ENCODE measurements around the gene CUL9. TPM values are rescaled to one million over a fixed set of nuclear protein-coding genes. Genes with fewer than 3 reads are reported as not detected.

Gene CUL9
- polyA plus RNA-seq, 3 donors, result 2.9 to 68.8 (median 3.8) TPM

DNA sequence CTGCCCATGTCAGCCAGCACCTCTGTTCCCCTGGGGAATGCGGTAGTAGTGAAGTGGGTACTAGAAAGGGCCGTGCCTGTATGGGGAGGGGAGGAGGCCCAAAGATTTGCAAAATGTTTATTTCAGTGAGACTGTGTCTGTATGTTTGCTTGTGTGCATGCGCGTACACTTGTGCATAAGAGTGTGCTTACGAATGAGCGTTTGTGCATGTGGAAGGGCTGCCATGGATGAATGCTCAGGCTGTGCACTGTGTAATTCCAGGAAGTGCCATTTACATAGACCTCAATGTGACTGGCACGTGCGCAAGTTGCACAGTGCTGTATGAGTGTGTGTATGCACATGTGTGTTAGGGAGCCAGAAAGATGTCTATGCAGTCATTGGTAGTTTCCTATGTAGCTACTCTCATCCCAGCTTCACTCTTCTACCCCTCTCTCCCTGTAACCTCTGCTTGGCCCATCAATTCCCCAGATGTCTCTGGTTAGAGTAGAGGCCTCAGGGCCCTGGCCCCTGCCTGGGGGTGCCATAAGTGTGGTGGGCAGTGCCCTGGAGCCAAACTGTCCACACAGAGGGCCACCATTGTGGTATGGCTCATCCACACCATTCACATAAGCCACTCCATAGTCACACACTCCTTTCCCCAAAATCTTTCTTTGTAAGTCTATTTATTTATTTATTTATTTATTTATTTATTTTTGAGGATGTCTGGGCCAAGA is 89.3 kb downstream of the CUL9 start:
- Histone ChIP-seq H2AFZ (ENCODE audit: insufficient read depth, low read depth, low read length, poor library complexity, severe bottlenecking) (no peak overlapping the region), H3K4me3 (replicated peaks in 1 of 3; ENCODE audit: low read depth in 2 of 3, low read length in 3 of 3) (no peak overlapping the region), H3K36me3 (replicated peaks in 1 of 2; ENCODE audit: control insufficient read depth in 1 of 2, insufficient read depth in 2 of 2, low read length in 2 of 2) (no peaks in the 10 kb centered on the region), H3K4me1 (ENCODE audit: control insufficient read depth in 1 of 2, insufficient read depth in 2 of 2, low read length in 2 of 2) (peaks cover 21 to 27% of the 10 kb centered on the region in 2 donors), H3K4me2 (replicated peaks; ENCODE audit: extremely low read depth, low read length, poor library complexity, severe bottlenecking) (no peak overlapping the region), H3K27ac (ENCODE audit: low read depth in 1 of 2, low read length in 2 of 2) (no peak overlapping the region), H3K27me3 (ENCODE audit: control insufficient read depth in 2 of 2, insufficient read depth in 2 of 2, low read length in 2 of 2) (peaks cover 18 to 86% of the 10 kb centered on the region in 2 donors), H3K9me3 (replicated peaks in 1 of 2; ENCODE audit: control insufficient read depth in 1 of 2, insufficient read depth in 1 of 2, low read length in 2 of 2) (no peaks in the 10 kb centered on the region), H3K79me2 (ENCODE audit: insufficient read depth, low read length) (no peaks in the 10 kb centered on the region), H3K9ac (ENCODE audit: insufficient read depth, low read length, poor library complexity, severe bottlenecking) (no peak overlapping the region), H4K20me1 (ENCODE audit: insufficient read depth, low read length) (no peaks in the 10 kb centered on the region)
- Mint-ChIP-seq H3K4me3 (peak overlapping the region in 1 of 2 donors; percentile 87), H3K4me1 (peaks cover 33% of the 10 kb centered on the region), H3K36me3 (peaks cover 3 to 5% of the 10 kb centered on the region in 2 donors), H3K27me3 (ENCODE audit: low read depth in 3 of 3) (peaks cover 67 to 90% (median 81%) of the 10 kb centered on the region in 3 donors), H3K9me3 (peaks cover 0 to 16% (median 3%) of the 10 kb centered on the region in 7 donors), H3K27ac (no peak overlapping the region)
- 98% methylated on average over 6 of the region's 8 CpGs for WGBS (ENCODE audit: insufficient coverage)
- no peak for TF ChIP-seq CTCF (IDR thresholded peaks at IDR 0.05)
- DNase-seq, result no peak
- intact Hi-C loops (cut with micrococcal nuclease), result loop anchor here in 1 of 2 donors (5.0 kb wide), 1 partner anchor 131 kb away; no protein-coding TSS in a partner anchor

DNA sequence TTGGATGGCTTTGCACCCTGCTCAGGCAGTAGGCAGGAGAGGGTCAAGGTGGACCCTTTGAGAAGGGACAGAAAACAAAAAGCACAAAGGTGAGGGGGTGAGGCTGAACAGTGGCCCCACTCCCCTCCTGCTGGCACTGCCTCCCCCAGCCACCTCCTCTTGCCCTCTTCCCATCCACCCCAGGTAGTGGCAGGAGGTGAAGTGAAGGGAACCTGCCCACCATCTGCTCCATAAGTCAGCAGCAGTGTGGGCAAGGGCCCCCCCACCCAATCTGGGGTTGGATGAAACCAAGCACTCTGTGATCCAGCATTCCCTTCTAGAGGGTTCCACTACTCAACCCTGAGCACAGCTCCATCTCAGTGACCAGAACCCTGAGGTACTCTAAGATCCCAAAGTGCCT is 89.9 kb downstream of the CUL9 start:
- no peak overlapping the region for H3K27ac ChIP-seq (ENCODE audit: low read depth in 1 of 2, low read length in 2 of 2)
- DNase-seq, result no peak
- H3K27me3 Mint-ChIP-seq (ENCODE audit: low read depth in 3 of 3), result peaks cover 70 to 97% (median 87%) of the 10 kb centered on the region in 3 donors
- H2AFZ ChIP-seq (ENCODE audit: insufficient read depth, low read depth, low read length, poor library complexity, severe bottlenecking), result no peak overlapping the region
- H3K36me3 ChIP-seq (replicated peaks in 1 of 2; ENCODE audit: control insufficient read depth in 1 of 2, insufficient read depth in 2 of 2, low read length in 2 of 2), result no peaks in the 10 kb centered on the region
- TF ChIP-seq CTCF (IDR thresholded peaks at IDR 0.05), result no peak
- no peaks in the 10 kb centered on the region for H3K9me3 ChIP-seq (replicated peaks in 1 of 2; ENCODE audit: control insufficient read depth in 1 of 2, insufficient read depth in 1 of 2, low read length in 2 of 2)
- H3K4me1 Mint-ChIP-seq, result peaks cover 33% of the 10 kb centered on the region
- H3K4me1 ChIP-seq (ENCODE audit: control insufficient read depth in 1 of 2, insufficient read depth in 2 of 2, low read length in 2 of 2), result peaks cover 21 to 30% of the 10 kb centered on the region in 2 donors
- no peak overlapping the region for H3K9ac ChIP-seq (ENCODE audit: insufficient read depth, low read length, poor library complexity, severe bottlenecking)
- H3K4me3 ChIP-seq (replicated peaks in 1 of 3; ENCODE audit: low read depth in 2 of 3, low read length in 3 of 3), result no peak overlapping the region
- intact Hi-C loops (cut with micrococcal nuclease), result loop anchor here in 1 of 2 donors (5.0 kb wide), 1 partner anchor 130 kb away; no protein-coding TSS in a partner anchor
- peaks cover 18 to 92% of the 10 kb centered on the region in 2 donors for H3K27me3 ChIP-seq (ENCODE audit: control insufficient read depth in 2 of 2, insufficient read depth in 2 of 2, low read length in 2 of 2)
- H3K36me3 Mint-ChIP-seq, result peaks cover 3 to 7% of the 10 kb centered on the region in 2 donors
- no peak overlapping the region for H3K27ac Mint-ChIP-seq
- no peak overlapping the region for H3K4me2 ChIP-seq (replicated peaks; ENCODE audit: extremely low read depth, low read length, poor library complexity, severe bottlenecking)
- no peaks in the 10 kb centered on the region for H4K20me1 ChIP-seq (ENCODE audit: insufficient read depth, low read length)
- H3K9me3 Mint-ChIP-seq, result peaks cover 0 to 21% (median 3%) of the 10 kb centered on the region in 7 donors
- no peak overlapping the region for H3K4me3 Mint-ChIP-seq
- H3K79me2 ChIP-seq (ENCODE audit: insufficient read depth, low read length), result no peaks in the 10 kb centered on the region

Measured in CD14-positive monocyte (primary cell).